Posterior cingulate gyrus (tissue), 11 donors: ENCODE measurements around the gene CDH5.
"Not testable (repeated sequence)": the region's sequence is repeated elsewhere in the genome, so short reads cannot be mapped to it uniquely, and the experiment has no call there.

Experiments used
- DNase-seq, 10 donors: peaks; one replicate each; pipeline versions ENCODE4 v3.0.0 to v3.0.0-alpha.2; 2020 to 2021; ENCODE audit warnings: mixed read lengths in 3 of 10
- intact Hi-C: fragments of 100-400 bp; cut with DNase I; formaldehyde crosslinking; loops from one replicate; pipeline ENCODE4 v1.15.1; 2023

CDH5 gene

GRCh38 chr16:66429290-66429962, 62.9 kb downstream of the CDH5 start:
- peak in 3 of 10 donors; percentile 26 to 75 (median 66) for DNase-seq
- intact Hi-C loops: no loop called here

DNA sequence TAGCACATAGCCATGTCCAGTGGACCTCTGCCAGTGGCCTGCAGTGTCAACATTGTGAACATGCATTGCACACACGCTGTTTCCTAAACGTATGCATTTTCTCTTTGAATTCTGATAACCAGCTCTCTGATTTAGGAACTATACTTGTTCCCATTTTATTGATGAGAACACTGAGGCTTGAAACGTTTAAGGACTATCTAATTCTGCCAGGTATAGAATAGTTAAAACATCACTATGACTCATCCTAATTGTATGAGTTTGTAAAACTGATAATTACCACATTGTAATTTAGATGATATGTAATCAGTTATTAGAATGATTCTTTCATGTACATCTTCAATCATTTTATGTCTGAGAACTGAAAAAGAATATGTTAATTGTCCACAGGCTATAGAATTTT, 63.7 kb downstream of the CDH5 start:
- DNase-seq: no peak
- intact Hi-C loops: no loop called here

DNA sequence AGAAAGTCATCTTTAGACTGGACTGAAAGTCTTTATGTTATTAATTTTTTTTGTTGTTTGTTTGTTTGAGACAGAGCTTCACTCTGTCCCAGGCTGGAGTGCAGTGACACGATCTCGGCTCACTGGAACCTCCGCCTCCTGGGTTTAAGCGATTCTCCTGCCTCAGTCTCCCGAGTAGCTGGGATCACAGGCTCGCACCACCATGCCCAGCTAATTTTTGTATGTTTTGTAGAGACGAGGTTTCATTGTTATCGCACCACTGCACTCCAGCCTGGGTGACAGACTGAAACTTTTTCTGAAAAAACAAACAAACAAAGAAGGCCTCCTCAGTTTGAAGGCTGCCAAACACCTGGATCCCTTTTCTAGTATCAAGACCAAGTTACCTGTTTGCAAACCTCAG, 65.3 kb downstream of the CDH5 start:
- DNase-seq: no peak
- intact Hi-C loops: no loop called here

DNA sequence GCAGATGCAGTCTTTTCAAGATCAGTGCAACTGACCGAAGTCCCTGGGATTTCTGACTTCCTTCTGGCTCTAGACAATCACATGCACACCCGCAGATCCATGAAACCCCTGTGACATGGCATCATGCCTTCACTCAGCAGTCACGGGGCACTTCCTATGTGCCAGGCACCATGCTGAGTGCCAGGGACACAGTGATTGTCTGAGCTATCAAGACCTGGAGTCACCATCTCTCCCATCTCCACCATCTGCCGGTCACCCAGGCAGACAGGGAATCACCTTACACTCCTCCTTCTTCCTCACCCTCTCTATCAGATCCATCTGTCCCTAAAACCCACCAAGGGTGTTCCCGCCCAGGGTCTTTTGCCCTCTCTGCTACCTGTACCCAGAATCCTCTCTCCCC, 65.9 kb downstream of the CDH5 start:
- intact Hi-C loops: no loop called here
- peak in 1 of 10 donors; percentile 32 for DNase-seq

DNA sequence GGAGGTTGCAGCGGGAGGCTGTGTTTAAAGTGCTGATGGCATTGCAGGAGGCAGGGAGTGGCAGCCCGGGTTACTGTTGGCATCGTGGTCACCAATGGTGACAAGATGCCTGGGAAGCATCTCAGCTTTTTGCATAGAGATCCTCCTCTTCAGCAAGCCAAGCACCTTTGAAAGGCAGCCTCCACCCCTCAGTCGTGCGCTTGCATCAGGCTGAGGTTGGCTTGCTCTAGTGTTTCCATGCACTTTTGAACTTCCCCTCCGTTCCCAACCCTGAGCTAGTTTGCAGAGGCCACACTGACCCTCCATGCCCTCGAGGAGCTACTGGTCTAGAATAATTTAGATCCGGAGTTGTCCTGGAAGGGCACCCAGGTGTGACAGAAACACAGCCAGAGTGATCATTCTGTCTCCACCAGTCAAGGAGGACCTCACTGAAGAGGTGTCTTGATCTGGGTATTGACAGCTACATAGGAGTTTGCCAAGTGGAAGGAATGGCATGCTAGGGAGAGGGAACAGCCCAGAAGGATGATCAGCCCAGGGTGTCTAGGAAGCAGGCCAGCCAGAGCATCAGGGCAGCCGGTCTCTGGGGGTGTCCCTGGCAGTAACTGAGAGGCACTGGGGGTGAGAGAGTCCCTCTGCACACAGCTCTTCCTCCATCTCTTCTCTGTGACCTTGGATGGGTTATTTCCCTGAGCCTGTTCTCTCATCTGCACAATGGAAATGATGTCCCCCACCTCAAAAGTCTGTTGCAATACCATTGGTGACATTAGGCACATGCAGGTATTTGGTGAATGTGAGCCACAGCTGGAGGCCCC, 68.3 kb downstream of the CDH5 start:
- intact Hi-C loops: no loop called here
- DNase-seq: peak in 1 of 10 donors; percentile 55

GRCh38 chr16:66435896-66436295, 69.4 kb downstream of the CDH5 start:
- intact Hi-C loops: no loop called here
- no peak for DNase-seq

- intact Hi-C loops: no loop called here
- DNase-seq: peak in 1 of 10 donors; percentile 74
Measured at GRCh38 chr16:66437391-66437945, 71.0 kb downstream of the CDH5 start.

GRCh38 chr16:66438536-66438935, 72.0 kb downstream of the CDH5 start:
- intact Hi-C loops: no loop called here

GRCh38 chr16:66439051-66439730, 72.7 kb downstream of the CDH5 start:
- peak in 2 of 10 donors; percentile 39 to 55 for DNase-seq
- intact Hi-C loops: no loop called here

More at GRCh38 chr16:66438536-66438935, 72.0 kb downstream of the CDH5 start:
- no peak for DNase-seq

DNA sequence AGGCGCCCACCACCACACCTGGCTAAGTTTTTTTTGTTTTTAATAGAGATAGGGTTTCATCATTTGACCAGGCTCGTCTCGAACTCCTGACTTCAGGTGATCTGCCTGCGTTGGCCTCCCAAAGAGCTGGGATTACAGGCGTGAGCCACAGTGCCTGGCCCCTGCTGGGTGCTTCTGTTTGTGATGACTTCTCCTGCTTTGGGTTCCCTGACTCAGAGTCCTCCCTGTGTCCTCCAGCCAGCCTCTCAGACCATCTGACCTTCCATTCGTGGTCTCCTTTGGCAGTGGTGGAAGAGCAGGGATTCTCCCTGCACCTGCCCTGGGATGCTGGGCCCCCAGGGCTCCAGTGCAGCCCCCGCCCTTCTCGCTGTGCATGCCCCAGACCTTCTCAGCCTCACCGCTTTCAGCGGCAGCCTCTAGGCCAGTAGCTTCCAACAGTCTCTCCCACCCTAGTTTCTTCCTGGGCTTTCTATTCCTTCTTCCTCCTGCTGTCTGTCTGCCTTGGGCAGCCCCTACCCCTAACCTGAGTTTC, 73.8 kb downstream of the CDH5 start:
- peak in 1 of 10 donors; percentile 60 for DNase-seq
- intact Hi-C loops: no loop called here

GRCh38 chr16:66440970-66441369, 74.5 kb downstream of the CDH5 start:
- DNase-seq: peak in 1 of 10 donors; percentile 61
- intact Hi-C loops: no loop called here

DNA sequence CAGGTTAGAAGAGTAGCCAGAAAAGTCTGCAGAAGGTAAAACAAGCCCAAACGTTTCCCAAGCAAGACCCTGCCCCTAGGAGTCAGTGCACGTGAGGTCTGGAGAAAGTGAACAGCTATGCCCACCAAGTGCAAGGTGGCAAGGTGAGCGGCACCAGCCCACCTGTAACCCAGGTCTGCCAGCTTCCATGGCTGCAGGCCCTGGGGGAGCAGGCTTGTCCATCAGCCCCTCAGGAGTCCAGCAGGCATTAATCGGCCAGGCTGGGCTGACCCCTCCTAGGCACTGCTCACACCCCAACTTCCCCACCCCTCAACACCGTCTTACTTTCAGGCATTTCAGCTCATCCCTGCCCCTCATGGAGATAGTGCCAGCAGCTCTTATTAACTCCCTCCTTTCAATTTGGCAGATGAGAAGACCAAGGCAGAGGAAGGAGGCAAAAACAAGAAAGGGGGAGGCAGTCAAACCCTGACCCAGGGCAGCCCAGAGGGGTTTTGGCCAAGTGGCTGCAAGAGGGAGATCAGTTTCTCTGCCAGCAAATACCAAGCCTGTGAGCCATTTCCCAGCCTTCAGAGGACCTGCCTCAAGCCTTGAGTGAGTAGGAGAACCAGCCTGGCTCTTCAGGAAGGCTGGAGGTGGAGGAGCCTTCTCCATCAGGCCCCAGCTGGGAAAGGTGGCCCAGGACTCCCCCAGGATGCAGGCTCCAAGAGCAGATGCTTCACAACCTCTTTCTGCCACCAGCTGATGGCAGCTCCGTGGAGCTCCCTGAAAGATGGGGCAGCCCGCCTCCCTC, 75.3 kb downstream of the CDH5 start:
- peak in 1 of 10 donors; percentile 65 for DNase-seq
- intact Hi-C loops: no loop called here

- intact Hi-C loops: no loop called here
- no peak for DNase-seq
Measured at GRCh38 chr16:66442502-66443268, 76.2 kb downstream of the CDH5 start.

DNA sequence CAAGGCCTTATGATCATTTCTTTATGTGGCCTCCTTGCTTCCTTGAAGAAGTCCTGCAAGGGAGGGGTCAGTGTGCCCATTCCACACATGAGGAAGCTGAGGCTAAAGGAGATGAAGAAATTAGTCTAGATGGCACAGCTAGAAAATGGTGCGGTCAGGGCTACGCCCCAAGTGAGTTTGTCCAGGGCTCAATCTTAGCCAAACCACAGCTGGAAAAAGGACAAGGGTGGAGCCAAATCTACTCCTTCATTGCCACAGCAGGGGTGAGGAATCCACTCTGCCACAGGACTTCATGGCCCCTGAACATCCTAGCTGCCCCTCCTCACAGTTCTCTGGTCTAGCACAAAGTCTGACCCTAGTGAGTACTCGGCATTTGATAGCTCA, 76.8 kb downstream of the CDH5 start:
- no peak for DNase-seq
- intact Hi-C loops: no loop called here

DNA sequence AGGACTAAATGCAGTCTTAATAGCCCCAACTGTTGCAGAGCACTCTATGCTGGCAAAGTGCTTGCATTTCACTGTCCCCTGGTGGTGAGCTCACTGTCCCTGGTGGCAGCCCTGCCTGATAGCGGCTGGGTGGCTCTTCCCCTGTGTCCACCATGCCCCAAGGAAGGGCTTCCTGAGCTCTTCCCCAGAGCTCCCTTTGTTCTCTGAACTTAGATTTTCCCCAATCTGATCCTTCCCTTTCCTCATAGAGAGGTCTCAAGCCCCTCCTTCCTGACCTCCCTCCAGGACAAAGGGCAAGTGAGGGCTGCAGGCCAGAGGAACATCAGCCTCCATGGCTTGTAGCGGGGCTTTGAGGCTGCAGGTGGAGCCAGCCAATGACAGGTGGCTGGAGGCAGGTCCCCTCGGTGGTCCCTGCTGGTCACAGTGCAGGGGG, 77.6 kb downstream of the CDH5 start:
- intact Hi-C loops: no loop called here
- DNase-seq: no peak

DNA sequence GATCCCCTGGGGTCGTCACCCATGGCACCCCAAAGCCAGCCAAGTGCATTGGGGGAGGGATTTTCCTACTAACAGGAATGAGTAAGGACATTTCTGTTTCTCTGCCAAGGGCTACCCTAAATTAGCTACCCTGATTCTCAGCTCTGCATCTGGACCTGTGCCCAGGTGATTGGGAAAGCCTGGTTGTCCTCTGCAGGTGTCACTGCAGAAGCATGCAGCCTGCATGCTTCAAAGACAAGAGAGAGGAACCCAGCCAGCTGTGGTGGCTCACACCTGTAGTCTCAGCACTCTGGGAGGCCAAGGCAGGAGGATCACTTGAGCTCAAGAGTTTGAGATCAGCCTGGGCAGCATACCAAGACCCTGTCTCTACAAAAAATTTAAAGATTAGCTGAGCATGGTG, 80.2 kb downstream of the CDH5 start:
- no peak for DNase-seq
- intact Hi-C loops: no loop called here

GRCh38 chr16:66447491-66447890, 81.0 kb downstream of the CDH5 start:
- intact Hi-C loops: no loop called here
- DNase-seq: peak in 1 of 10 donors; percentile 43

DNA sequence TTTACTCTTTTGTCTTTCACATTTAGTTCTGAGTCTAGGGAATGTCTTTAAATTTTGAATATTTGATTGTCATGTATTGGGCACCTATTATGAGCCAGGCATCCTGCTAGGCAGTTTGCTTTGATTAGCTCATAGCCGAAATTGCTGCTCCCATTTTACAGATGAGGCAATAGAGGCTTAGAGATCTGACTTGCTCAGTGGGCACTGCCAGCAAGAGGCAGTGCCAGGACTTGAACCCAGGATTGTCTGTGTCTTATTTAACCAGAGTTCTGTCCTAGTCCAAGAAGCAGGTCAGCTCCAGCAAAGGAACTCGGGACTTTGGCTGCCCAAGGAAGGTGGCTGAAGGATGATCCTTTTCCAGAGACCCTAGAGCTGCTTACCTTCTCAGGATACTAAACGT, 85.1 kb downstream of the CDH5 start:
- intact Hi-C loops: no loop called here
- DNase-seq: no peak

DNA sequence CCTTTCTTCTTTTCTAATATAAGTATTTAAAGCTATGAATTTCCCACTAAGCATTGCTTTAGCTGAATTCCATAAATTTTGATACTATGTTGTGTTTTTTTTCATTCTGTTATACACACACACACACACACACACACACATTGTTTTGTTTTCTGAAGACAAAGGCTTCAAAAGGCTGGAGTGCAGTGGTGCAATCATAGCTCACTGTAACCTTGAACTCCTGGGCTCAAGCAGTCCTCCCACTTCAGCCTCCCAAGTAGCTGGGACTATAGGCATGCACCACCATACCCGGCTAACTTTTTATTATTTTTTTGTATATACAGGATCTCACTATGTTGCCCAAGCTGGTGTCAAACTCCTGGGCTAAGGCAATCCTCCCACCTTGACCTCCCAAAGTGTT, 86.7 kb downstream of the CDH5 start:
- DNase-seq, intact Hi-C loops: not testable (repeated sequence)
